ENCODE data around the gene DHX29.
"Not testable (repeated sequence)": the region's sequence is repeated elsewhere in the genome, so short reads cannot be mapped to it uniquely, and the experiment has no call there.

DHX29 gene

GRCh38 chr5:55324006-55324405 is 16.5 kb upstream of the DHX29 start:
- Histone ChIP-seq H3K9me3 (replicated peaks in 1 of 2; ENCODE audit: control insufficient read depth in 2 of 2, insufficient read depth in 1 of 2, low read depth in 1 of 2, low read length in 2 of 2) (no peaks in the 10 kb centered on the region), H3K79me1 (ENCODE audit: low read depth, low read length) (no peaks in the 10 kb centered on the region), H2BK12ac (ENCODE audit: low read length) (no peak overlapping the region), H2AK5ac (ENCODE audit: low read depth, low read length) (no peak overlapping the region), H2AFZ (ENCODE audit: low read length) (no peak overlapping the region), H2BK5ac (ENCODE audit: low read length) (no peak overlapping the region), H2BK120ac (ENCODE audit: low read depth, low read length) (no peak overlapping the region), H4K8ac (ENCODE audit: low read depth, low read length) (no peak overlapping the region), H4K91ac (ENCODE audit: low read depth, low read length, poor library complexity) (no peak overlapping the region), H3K23ac (ENCODE audit: low read depth, low read length, poor library complexity) (no peak overlapping the region), H3K4me3 (ENCODE audit: low read length in 2 of 2) (no peak overlapping the region), H3K4ac (ENCODE audit: low read length) (no peak overlapping the region), H2BK15ac (ENCODE audit: low read length) (no peak overlapping the region), H3K4me2 (ENCODE audit: insufficient read depth, low read length, poor library complexity, severe bottlenecking) (no peak overlapping the region), H3K9ac (ENCODE audit: low read depth, low read length, poor library complexity) (no peak overlapping the region), H3K36me3 (replicated peaks in 1 of 2; ENCODE audit: control insufficient read depth in 2 of 2, insufficient read depth in 2 of 2, low read length in 2 of 2) (peaks cover 2 to 60% of the 10 kb centered on the region in 2 donors), H3K4me1 (ENCODE audit: control insufficient read depth in 2 of 2, insufficient read depth in 1 of 2, low read depth in 1 of 2, low read length in 2 of 2) (no peaks in the 10 kb centered on the region), H3K27me3 (ENCODE audit: control insufficient read depth in 3 of 3, insufficient read depth in 3 of 3, low read depth in 1 of 3, low read length in 3 of 3) (no peaks in the 10 kb centered on the region), H3K18ac (ENCODE audit: low read length) (no peak overlapping the region), H3K14ac (ENCODE audit: low read length) (no peak overlapping the region), H3K27ac (replicated peaks; ENCODE audit: low read length) (no peak overlapping the region)
- no peak for DNase-seq (ENCODE audit: low spot score)

GRCh38 chr5:55320571-55320970 is 13.1 kb upstream of the DHX29 start:
- no peak for DNase-seq (ENCODE audit: low spot score)
- WGBS, 2 donors (ENCODE audit: extremely low coverage in 2 of 2, insufficient read length in 2 of 2, insufficient replicate concordance in 1 of 2) = no CpG with 5 or more reads among the region's 4 CpGs
- H3K4me1 ChIP-seq (ENCODE audit: control insufficient read depth in 2 of 2, insufficient read depth in 1 of 2, low read depth in 1 of 2, low read length in 2 of 2) = no peaks in the 10 kb centered on the region
- H2BK120ac ChIP-seq (ENCODE audit: low read depth, low read length) = no peak overlapping the region
- H3K18ac ChIP-seq (ENCODE audit: low read length) = no peak overlapping the region
- no peaks in the 10 kb centered on the region for H3K79me1 ChIP-seq (ENCODE audit: low read depth, low read length)
- no peak overlapping the region for H2BK15ac ChIP-seq (ENCODE audit: low read length)
- H2AK5ac ChIP-seq (ENCODE audit: low read depth, low read length) = no peak overlapping the region
- H3K4ac ChIP-seq (ENCODE audit: low read length) = no peak overlapping the region
- no peaks in the 10 kb centered on the region for H3K27me3 ChIP-seq (ENCODE audit: control insufficient read depth in 3 of 3, insufficient read depth in 3 of 3, low read depth in 1 of 3, low read length in 3 of 3)
- H4K8ac ChIP-seq (ENCODE audit: low read depth, low read length) = no peak overlapping the region
- H3K4me3 ChIP-seq (ENCODE audit: low read length in 2 of 2) = no peak overlapping the region
- H4K91ac ChIP-seq (ENCODE audit: low read depth, low read length, poor library complexity) = no peak overlapping the region
- H2BK5ac ChIP-seq (ENCODE audit: low read length) = no peak overlapping the region
- no peak overlapping the region for H3K4me2 ChIP-seq (ENCODE audit: insufficient read depth, low read length, poor library complexity, severe bottlenecking)
- peaks cover 3 to 34% of the 10 kb centered on the region in 2 donors for H3K36me3 ChIP-seq (replicated peaks in 1 of 2; ENCODE audit: control insufficient read depth in 2 of 2, insufficient read depth in 2 of 2, low read length in 2 of 2)
- H3K14ac ChIP-seq (ENCODE audit: low read length) = no peak overlapping the region
- no peak overlapping the region for H2BK12ac ChIP-seq (ENCODE audit: low read length)
- H3K23ac ChIP-seq (ENCODE audit: low read depth, low read length, poor library complexity) = no peak overlapping the region
- H2AFZ ChIP-seq (ENCODE audit: low read length) = no peak overlapping the region
- no peak overlapping the region for H3K9ac ChIP-seq (ENCODE audit: low read depth, low read length, poor library complexity)
- peaks cover 0 to 13% of the 10 kb centered on the region in 2 donors for H3K9me3 ChIP-seq (replicated peaks in 1 of 2; ENCODE audit: control insufficient read depth in 2 of 2, insufficient read depth in 1 of 2, low read depth in 1 of 2, low read length in 2 of 2)
- H3K27ac ChIP-seq (replicated peaks; ENCODE audit: low read length) = no peak overlapping the region

- Histone ChIP-seq H2BK12ac (ENCODE audit: low read length) (no peak overlapping the region), H3K27ac (replicated peaks; ENCODE audit: low read length) (no peak overlapping the region), H4K91ac (ENCODE audit: low read depth, low read length, poor library complexity) (no peak overlapping the region), H2BK15ac (ENCODE audit: low read length) (no peak overlapping the region), H2BK5ac (ENCODE audit: low read length) (no peak overlapping the region), H2BK120ac (ENCODE audit: low read depth, low read length) (no peak overlapping the region), H2AFZ (ENCODE audit: low read length) (no peak overlapping the region), H3K4me2 (ENCODE audit: insufficient read depth, low read length, poor library complexity, severe bottlenecking) (no peak overlapping the region), H3K79me1 (ENCODE audit: low read depth, low read length) (no peaks in the 10 kb centered on the region), H3K36me3 (replicated peaks in 1 of 2; ENCODE audit: control insufficient read depth in 2 of 2, insufficient read depth in 2 of 2, low read length in 2 of 2) (peaks cover 3 to 31% of the 10 kb centered on the region in 2 donors), H3K23ac (ENCODE audit: low read depth, low read length, poor library complexity) (no peak overlapping the region), H3K4me1 (ENCODE audit: control insufficient read depth in 2 of 2, insufficient read depth in 1 of 2, low read depth in 1 of 2, low read length in 2 of 2) (no peaks in the 10 kb centered on the region), H3K4ac (ENCODE audit: low read length) (no peak overlapping the region), H3K9ac (ENCODE audit: low read depth, low read length, poor library complexity) (no peak overlapping the region), H2AK5ac (ENCODE audit: low read depth, low read length) (no peak overlapping the region), H3K9me3 (replicated peaks in 1 of 2; ENCODE audit: control insufficient read depth in 2 of 2, insufficient read depth in 1 of 2, low read depth in 1 of 2, low read length in 2 of 2) (peaks cover 0 to 13% of the 10 kb centered on the region in 2 donors), H4K8ac (ENCODE audit: low read depth, low read length) (no peak overlapping the region), H3K27me3 (ENCODE audit: control insufficient read depth in 3 of 3, insufficient read depth in 3 of 3, low read depth in 1 of 3, low read length in 3 of 3) (no peaks in the 10 kb centered on the region), H3K18ac (ENCODE audit: low read length) (no peak overlapping the region), H3K14ac (ENCODE audit: low read length) (no peak overlapping the region), H3K4me3 (ENCODE audit: low read length in 2 of 2) (no peak overlapping the region)
- DNase-seq (ENCODE audit: low spot score) = no peak
- no CpG with 5 or more reads among the region's 1 CpG for WGBS, 2 donors (ENCODE audit: extremely low coverage in 2 of 2, insufficient read length in 2 of 2, insufficient replicate concordance in 1 of 2)
These were observed 12.0 kb upstream of the DHX29 start for GRCh38 chr5:55319491-55319890.

- H2BK5ac ChIP-seq (ENCODE audit: low read length) = not testable (repeated sequence)
These were observed 10.7 kb upstream of the DHX29 start for GRCh38 chr5:55318237-55318636.

More at GRCh38 chr5:55318237-55318636, 10.7 kb upstream of the DHX29 start:
- H2BK15ac ChIP-seq (ENCODE audit: low read length); H3K4ac ChIP-seq (ENCODE audit: low read length); H2BK120ac ChIP-seq (ENCODE audit: low read depth, low read length); H3K14ac ChIP-seq (ENCODE audit: low read length); H3K23ac ChIP-seq (ENCODE audit: low read depth, low read length, poor library complexity); H3K4me1 ChIP-seq (ENCODE audit: control insufficient read depth in 2 of 2, insufficient read depth in 1 of 2, low read depth in 1 of 2, low read length in 2 of 2); H3K79me1 ChIP-seq (ENCODE audit: low read depth, low read length); H2AK5ac ChIP-seq (ENCODE audit: low read depth, low read length); H3K4me3 ChIP-seq (ENCODE audit: low read length in 2 of 2); DNase-seq (ENCODE audit: low spot score); H4K91ac ChIP-seq (ENCODE audit: low read depth, low read length, poor library complexity); H3K9ac ChIP-seq (ENCODE audit: low read depth, low read length, poor library complexity); H3K4me2 ChIP-seq (ENCODE audit: insufficient read depth, low read length, poor library complexity, severe bottlenecking); H3K18ac ChIP-seq (ENCODE audit: low read length); H3K27me3 ChIP-seq (ENCODE audit: control insufficient read depth in 3 of 3, insufficient read depth in 3 of 3, low read depth in 1 of 3, low read length in 3 of 3); H2AFZ ChIP-seq (ENCODE audit: low read length); H2BK12ac ChIP-seq (ENCODE audit: low read length); H4K8ac ChIP-seq (ENCODE audit: low read depth, low read length); H3K27ac ChIP-seq (replicated peaks; ENCODE audit: low read length): not testable (repeated sequence)
- H3K36me3 ChIP-seq (replicated peaks in 1 of 2; ENCODE audit: control insufficient read depth in 2 of 2, insufficient read depth in 2 of 2, low read length in 2 of 2) = peaks cover 1 to 22% of the 10 kb centered on the region in 2 donors
- no CpG with 5 or more reads among the region's 4 CpGs for WGBS, 2 donors (ENCODE audit: extremely low coverage in 2 of 2, insufficient read length in 2 of 2, insufficient replicate concordance in 1 of 2)
- H3K9me3 ChIP-seq (replicated peaks in 1 of 2; ENCODE audit: control insufficient read depth in 2 of 2, insufficient read depth in 1 of 2, low read depth in 1 of 2, low read length in 2 of 2) = peaks cover 0 to 13% of the 10 kb centered on the region in 2 donors
